Stimulated activated CD4-positive, alpha-beta T cell treated with anti-CD3 and anti-CD28 coated beads, Interleukin-1b, Interleukin-23, amount 100 ng/mL, for 48 hours (primary cell): Measurements from ENCODE around the gene NAV2.
A peak's percentile ranks its signal among the peaks of the same experiment; 100 is the strongest.

Experiments
- DNase-seq: peaks from one replicate; pipeline ENCODE4 v3.0.0-alpha.2; 2020

Gene NAV2, protein sequence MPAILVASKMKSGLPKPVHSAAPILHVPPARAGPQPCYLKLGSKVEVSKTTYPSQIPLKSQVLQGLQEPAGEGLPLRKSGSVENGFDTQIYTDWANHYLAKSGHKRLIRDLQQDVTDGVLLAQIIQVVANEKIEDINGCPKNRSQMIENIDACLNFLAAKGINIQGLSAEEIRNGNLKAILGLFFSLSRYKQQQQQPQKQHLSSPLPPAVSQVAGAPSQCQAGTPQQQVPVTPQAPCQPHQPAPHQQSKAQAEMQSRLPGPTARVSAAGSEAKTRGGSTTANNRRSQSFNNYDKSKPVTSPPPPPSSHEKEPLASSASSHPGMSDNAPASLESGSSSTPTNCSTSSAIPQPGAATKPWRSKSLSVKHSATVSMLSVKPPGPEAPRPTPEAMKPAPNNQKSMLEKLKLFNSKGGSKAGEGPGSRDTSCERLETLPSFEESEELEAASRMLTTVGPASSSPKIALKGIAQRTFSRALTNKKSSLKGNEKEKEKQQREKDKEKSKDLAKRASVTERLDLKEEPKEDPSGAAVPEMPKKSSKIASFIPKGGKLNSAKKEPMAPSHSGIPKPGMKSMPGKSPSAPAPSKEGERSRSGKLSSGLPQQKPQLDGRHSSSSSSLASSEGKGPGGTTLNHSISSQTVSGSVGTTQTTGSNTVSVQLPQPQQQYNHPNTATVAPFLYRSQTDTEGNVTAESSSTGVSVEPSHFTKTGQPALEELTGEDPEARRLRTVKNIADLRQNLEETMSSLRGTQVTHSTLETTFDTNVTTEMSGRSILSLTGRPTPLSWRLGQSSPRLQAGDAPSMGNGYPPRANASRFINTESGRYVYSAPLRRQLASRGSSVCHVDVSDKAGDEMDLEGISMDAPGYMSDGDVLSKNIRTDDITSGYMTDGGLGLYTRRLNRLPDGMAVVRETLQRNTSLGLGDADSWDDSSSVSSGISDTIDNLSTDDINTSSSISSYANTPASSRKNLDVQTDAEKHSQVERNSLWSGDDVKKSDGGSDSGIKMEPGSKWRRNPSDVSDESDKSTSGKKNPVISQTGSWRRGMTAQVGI (N-terminal part only)

GRCh38 chr11:19712281-19713195 lies at the start of gene NAV2:
NAV2 (plus strand) TSS chr11:19712837; CDS start chr11:19713696, 859 bp downstream.
- peak; percentile 65 for DNase-seq

- DNase-seq, result no peak
Observed at GRCh38 chr11:19663206-19663605, 49.4 kb upstream of the NAV2 start.

- no peak for DNase-seq
Observed at GRCh38 chr11:19664886-19665548, 47.6 kb upstream of the NAV2 start.

- DNase-seq, result no peak
Observed at GRCh38 chr11:19666951-19667350, 45.7 kb upstream of the NAV2 start.

- no peak for DNase-seq
Observed at GRCh38 chr11:19669511-19669910, 43.1 kb upstream of the NAV2 start.

DNA sequence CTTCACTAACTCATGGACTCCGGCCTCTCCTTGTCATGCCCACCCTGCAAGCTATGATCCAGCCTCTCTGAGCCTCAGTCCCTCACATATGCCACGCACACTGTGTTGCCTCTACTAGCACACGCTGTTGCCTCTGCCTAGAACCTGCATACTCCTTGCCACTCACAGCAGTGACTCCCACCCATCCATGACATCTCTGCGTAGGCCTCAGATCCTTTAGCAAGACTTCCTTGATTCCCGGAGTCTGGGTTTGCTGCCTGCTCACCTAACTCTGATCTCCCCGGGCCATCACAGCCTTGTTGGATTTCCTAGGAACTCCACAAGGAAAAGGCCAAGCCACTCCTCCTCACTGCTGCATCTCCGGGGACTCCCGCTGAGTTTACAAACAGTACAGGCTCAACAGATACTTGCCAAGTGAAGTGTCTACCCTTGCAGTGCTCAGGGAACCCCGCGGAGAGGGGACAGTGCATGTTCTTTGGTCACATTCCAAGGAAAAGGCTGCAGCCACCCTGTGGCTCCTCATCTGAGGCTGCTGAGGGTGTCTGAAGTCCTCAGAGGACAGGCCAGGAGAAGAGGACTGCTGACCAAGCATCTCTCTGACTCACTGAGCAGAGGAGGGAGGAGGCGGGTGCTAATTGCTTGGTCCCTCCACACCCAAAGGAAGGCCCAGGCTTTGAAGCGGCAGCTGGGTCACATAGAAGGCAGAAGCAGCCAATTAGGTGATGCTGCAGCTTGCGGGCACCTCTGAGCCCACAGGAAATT lies 42.4 kb upstream of the NAV2 start:
- no peak for DNase-seq

DNA sequence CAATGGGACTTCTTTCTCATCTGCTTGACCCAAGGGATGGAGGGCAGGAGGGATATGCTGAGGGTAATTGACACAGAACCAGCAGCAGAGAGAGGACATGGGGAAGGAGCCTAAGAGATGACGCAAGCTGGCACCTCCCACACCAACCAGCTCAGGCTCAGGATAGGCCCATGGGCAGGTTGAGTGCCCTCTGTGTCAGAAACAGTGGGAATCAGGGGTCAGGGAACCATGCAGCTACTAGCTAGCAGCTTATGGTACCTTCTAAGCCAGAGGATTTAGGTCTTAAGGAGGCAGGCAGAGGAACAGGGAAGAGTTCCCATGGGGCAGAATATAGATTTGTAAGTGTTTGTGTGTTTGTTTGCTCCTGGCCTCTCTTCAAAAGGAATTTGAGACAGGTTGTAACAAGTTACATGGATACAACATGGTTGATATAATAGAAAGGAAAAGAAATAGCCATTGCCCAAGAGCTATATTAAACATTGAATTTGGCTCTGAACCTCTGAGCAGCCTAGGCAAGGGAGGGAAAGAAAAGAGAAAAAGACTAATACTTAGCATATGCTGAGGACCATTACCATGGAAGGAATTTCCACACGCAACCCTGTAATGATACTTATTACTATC lies 39.9 kb upstream of the NAV2 start:
- no peak for DNase-seq

GRCh38 chr11:19673924-19674729 lies 38.5 kb upstream of the NAV2 start:
- DNase-seq, result no peak

- DNase-seq, result no peak
Observed at GRCh38 chr11:19674836-19675235, 37.8 kb upstream of the NAV2 start.

DNA sequence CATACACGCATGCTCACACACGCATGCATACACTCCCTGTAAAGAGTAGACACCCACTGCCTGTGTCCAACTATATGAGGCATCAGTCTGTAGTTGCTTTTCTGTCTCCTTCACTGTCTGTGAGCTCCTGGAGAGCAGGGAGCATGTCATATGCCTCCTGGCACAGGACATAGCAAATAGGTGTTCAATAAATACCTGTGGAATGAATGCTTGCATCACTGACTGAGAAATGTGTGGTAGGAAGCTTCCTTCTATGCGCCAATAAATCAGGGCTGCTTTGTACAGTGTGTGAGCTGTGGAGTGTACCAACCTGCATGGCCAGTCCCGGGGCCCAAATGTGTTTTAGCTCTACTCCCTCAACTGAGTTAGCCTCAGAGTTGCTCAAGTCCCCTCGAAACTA lies 37.2 kb upstream of the NAV2 start:
- DNase-seq, result no peak

DNA sequence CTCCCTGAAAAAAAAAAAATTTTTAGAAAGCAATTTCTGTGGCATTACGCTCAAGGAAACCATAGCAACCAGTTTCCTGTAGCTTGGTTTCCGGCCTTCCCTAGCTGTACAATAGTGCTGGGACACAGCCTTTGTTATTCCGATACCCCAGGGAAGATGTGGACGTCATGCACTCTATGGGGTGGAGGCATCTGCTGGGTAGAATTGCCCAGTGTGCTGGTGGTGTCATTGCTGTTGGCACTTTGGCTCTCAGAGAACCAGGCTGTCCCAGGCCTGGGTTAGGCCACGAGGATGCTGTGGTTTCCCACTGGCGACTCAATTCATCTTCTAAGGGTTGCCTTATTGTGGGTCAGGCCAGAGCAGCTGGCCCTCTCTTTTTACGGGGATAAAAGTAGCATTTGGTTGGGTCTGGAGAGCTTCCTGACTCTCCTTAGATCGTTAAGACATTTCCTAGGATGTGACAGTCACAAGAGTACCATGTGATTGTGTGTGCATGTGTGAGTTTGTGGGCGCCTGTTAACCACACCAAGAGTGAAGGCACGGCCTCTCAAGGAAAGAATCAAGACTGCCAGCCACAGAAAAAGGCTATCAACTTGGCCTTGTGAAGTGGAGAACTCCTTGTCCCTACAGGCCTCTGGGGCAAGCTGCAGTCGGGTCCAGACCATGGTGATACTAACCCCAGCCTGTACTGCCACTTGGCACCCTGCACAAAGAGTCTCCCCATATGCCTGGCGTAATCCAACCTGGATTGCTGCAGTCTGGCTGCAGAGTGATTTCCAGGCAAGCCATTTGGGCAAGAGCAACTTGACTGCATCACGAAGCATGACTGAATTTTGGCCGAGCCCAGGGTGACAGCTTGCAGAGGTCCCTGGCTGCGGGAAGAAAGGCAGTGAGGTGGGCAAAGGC lies 35.9 kb upstream of the NAV2 start:
- DNase-seq, result no peak

GRCh38 chr11:19677381-19678080 lies 35.1 kb upstream of the NAV2 start:
- no peak for DNase-seq

DNA sequence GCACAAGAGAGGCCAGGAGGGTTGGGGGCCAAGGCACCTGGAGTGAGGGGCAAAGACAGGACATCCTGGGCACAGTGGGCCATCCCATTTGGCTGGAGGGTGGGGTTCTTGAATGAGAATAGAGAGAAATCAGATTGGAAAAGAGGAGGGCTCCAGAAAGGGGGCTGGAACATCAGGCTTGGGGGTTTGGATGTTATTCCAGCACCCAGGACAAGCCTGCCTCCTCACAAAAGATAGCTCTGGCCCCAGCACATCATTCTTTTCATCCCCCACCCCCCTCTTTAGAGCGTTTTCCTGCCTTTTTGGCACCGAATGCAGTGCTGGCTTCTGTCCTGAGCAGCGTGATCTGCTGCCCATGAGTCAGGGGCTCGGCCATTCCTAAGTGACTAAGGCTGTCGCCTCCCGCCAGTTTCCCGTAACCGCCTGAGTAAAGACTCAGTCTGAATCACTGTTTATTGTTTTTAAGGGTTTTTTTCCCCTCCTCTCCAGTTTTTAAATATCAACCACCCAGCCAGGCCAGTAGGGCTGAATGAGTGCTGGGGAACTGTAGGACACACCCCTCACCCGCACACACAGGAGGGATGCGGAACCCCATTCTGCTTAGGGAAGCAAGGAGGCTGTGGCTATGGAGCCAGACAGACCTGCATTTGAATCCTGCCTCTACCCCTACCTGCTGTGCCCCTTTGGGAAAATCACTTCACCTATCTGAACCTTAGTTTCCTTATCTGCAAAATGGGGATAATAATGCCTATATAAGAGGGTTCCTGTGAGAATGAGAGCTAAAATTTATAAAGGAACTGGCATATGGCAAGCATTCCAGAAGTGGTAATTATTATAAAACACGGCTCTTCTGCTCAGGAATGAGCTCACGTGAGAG lies 32.4 kb upstream of the NAV2 start:
- DNase-seq, result no peak

GRCh38 chr11:19680829-19681368 lies 31.7 kb upstream of the NAV2 start:
- no peak for DNase-seq

GRCh38 chr11:19683141-19683805 lies 29.4 kb upstream of the NAV2 start:
- no peak for DNase-seq

DNA sequence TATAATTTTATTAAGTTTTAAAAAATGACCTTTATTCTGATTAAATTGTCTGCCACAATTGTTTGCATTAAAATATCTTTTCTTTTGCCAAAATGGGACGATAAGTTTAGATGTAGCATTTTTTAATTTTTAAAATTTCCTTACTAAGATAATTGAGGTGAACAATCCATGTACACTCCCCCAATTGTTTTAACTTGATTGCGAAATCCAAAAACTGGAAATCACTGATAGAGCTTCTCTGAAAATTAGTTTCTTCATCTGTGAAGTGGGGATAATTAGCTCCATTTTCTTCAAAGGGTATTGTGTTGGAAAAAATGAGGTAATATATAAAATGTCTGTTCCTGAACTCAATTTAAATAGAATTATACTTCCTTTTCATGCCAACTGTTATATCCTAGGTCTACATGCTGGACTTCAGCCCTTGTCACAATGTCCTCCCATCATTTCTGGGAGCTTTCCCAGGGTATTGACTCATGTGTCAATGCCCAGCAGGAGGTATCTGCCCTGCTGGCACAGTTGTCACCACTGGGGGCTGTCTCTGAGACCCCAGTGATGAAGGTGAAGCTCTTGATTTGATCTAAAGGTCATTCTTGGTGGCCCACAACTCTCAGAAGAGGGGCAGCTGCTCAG lies 28.7 kb upstream of the NAV2 start:
- DNase-seq, result no peak
